ENCODE data around the gene GRIK4. TPM values are rescaled to one million over a fixed set of nuclear protein-coding genes. Genes with fewer than 3 reads are reported as not detected.

The GRIK4 gene
- polyA plus RNA-seq, 1 of the 3 experiments (the other 2 are of a cell fraction): 0.03 TPM

- Histone ChIP-seq H3K9ac (no peak overlapping the region), H3F3A (replicated peaks; ENCODE audit: insufficient read depth) (peaks cover 19% of the 10 kb centered on the region), H3K4me3 (ENCODE audit: low read depth in 2 of 2, low read length in 1 of 2) (no peak overlapping the region), H3K36me3 (replicated peaks in 1 of 2; ENCODE audit: control insufficient read depth in 1 of 2, insufficient read depth in 2 of 2, low read length in 1 of 2) (no peaks in the 10 kb centered on the region), H4K20me1 (ENCODE audit: insufficient read depth) (no peaks in the 10 kb centered on the region), H3K9me3 (no peaks in the 10 kb centered on the region), H3K79me2 (ENCODE audit: insufficient read depth) (no peaks in the 10 kb centered on the region), H2AFZ (ENCODE audit: low read depth) (no peak overlapping the region), H3K4me1 (ENCODE audit: control insufficient read depth in 1 of 2, insufficient read depth in 2 of 2, low read depth in 1 of 2, low read length in 1 of 2) (peaks cover 23 to 44% of the 10 kb centered on the region in 2 experiments), H3K27ac (ENCODE audit: low read depth in 2 of 2, low read length in 1 of 2) (no peak overlapping the region), H3K4me2 (no peak overlapping the region), H3K27me3 (ENCODE audit: insufficient read depth) (no peaks in the 10 kb centered on the region), H3K9me2 (no peaks in the 10 kb centered on the region)
- DNase-seq: no peak
- 84% methylated on average over 11 of the region's 11 CpGs for WGBS (ENCODE audit: low lambda C conversion rate)
- ChIA-PET POLR2A (no interaction called here), CTCF (interaction anchor here (1.6 to 4.0 kb wide), 2 partner anchors 13 to 38 kb away, joined by 5 to 20 read pairs; partner anchors contain the start of gene GRIK4)
- TF ChIP-seq MAX (IDR thresholded peaks at IDR 0.05; ENCODE audit: low read depth): no peak
- TF ChIP-seq TEAD4 (IDR thresholded peaks at IDR 0.05; ENCODE audit: borderline replicate concordance, insufficient read depth): no peak
- TF ChIP-seq FOXM1 (IDR thresholded peaks at IDR 0.05; ENCODE audit: low read depth): no peak
- TF ChIP-seq MXI1 (IDR thresholded peaks at IDR 0.05; ENCODE audit: low read depth, low read length): no peak
- TF ChIP-seq SMC3 (IDR thresholded peaks at IDR 0.05; ENCODE audit: low read depth, low read length): no peak
- no peak for TF ChIP-seq GATA2 (CRISPR knock-in tag; IDR thresholded peaks at IDR 0.05)
- no peak for TF ChIP-seq TCF12 (IDR thresholded peaks at IDR 0.05)
- no peak for TF ChIP-seq CHD2 (IDR thresholded peaks at IDR 0.05; ENCODE audit: low read length, partially characterized antibody)
- TF ChIP-seq EP300 (IDR thresholded peaks at IDR 0.05; ENCODE audit: borderline replicate concordance in 1 of 2, low read depth in 1 of 2, low read length in 1 of 2): no peak
- no peak for TF ChIP-seq PBX3 (IDR thresholded peaks at IDR 0.05)
- no peak for TF ChIP-seq YY1 (IDR thresholded peaks at IDR 0.05; ENCODE audit: low read depth)
- no peak for TF ChIP-seq USF2 (IDR thresholded peaks at IDR 0.05; ENCODE audit: borderline replicate concordance, low read depth, low read length)
- TF ChIP-seq ZBTB33 (IDR thresholded peaks at IDR 0.05; ENCODE audit: borderline replicate concordance, low read depth): no peak
- TF ChIP-seq GABPA (IDR thresholded peaks at IDR 0.05; ENCODE audit: low read depth): no peak
- TF ChIP-seq RCOR1 (IDR thresholded peaks at IDR 0.05; ENCODE audit: low read length): no peak
- TF ChIP-seq EZH2phosphoT487 (IDR thresholded peaks at IDR 0.05; ENCODE audit: borderline replicate concordance, low read depth): no peak
- no peak for TF ChIP-seq NRF1 (IDR thresholded peaks at IDR 0.05; ENCODE audit: low read depth, low read length)
Measured at GRCh38 chr11:120549346-120549745, 37.8 kb downstream of the GRIK4 start.

Data from SK-N-SH (cell line).